ENCODE data around the gene METTL26.

Gene METTL26

GRCh38 chr16:636206-637080, at the start of gene METTL26:
TSS of gene METTL26 (minus strand) at chr16:636305. CDS start at chr16:636290, 15 bp downstream.
- DNase-seq = peak; percentile 96

GRCh38 chr16:684961-685696, 49.0 kb upstream of the METTL26 start:
- DNase-seq = no peak

- peak; percentile 98 for DNase-seq
These were observed 48.1 kb upstream of the METTL26 start, which contains the start of gene JMJD8 for GRCh38 chr16:684071-684794. TSS of gene JMJD8 (minus strand) at chr16:684334. CDS start at chr16:684319, 15 bp downstream.

- DNase-seq = no peak
These were observed 47.4 kb upstream of the METTL26 start for GRCh38 chr16:683396-684070.

GRCh38 chr16:682493-683395, 46.6 kb upstream of the METTL26 start:
- DNase-seq = no peak

GRCh38 chr16:681746-682427, 45.8 kb upstream of the METTL26 start:
- no peak for DNase-seq

- DNase-seq = peak; percentile 49
These were observed 45.1 kb upstream of the METTL26 start for GRCh38 chr16:680967-681745.

GRCh38 chr16:680625-680945, 44.5 kb upstream of the METTL26 start:
- DNase-seq = no peak

GRCh38 chr16:679814-680624, 43.9 kb upstream of the METTL26 start, which contains the start of gene STUB1:
TSS of gene STUB1 (plus strand) at chr16:680410. CDS start at chr16:680526, 116 bp downstream.
- peak; percentile 94 for DNase-seq

- peak; percentile 45 for DNase-seq
These were observed 43.0 kb upstream of the METTL26 start for GRCh38 chr16:678858-679813.

GRCh38 chr16:678209-678857, 42.2 kb upstream of the METTL26 start:
- DNase-seq = no peak

- DNase-seq = no peak
These were observed 41.4 kb upstream of the METTL26 start for GRCh38 chr16:677316-678190.

GRCh38 chr16:676913-677312, 40.8 kb upstream of the METTL26 start:
- no peak for DNase-seq

GRCh38 chr16:676565-676902, 40.4 kb upstream of the METTL26 start:
- DNase-seq = no peak

- DNase-seq = no peak
These were observed 39.9 kb upstream of the METTL26 start for GRCh38 chr16:675884-676564.
